Measurements from ENCODE around the gene ZBTB20.

ZBTB20 gene

DNA sequence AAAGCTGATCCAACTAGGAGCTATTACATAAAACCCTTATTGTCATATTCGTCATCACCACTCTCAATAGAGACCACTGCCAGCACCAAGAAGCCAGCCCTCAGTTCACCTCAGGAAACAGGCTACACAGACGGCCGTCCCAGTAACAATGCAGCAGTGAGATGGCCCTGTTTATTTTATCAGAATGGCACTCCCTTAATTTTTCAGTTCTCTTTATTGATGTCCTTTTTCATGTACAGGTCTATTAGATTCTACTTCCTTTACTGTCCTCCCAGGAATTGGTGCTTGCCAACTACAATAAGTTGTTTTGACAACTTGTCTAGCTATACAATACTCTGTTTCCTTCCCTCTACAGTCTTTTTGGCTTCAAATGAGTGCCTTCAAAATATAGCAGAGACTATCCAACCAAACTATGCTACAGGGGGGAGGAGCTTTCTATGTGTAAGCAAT is 272.5 kb downstream of the ZBTB20 start:
- TF ChIP-seq, protein P1, sequence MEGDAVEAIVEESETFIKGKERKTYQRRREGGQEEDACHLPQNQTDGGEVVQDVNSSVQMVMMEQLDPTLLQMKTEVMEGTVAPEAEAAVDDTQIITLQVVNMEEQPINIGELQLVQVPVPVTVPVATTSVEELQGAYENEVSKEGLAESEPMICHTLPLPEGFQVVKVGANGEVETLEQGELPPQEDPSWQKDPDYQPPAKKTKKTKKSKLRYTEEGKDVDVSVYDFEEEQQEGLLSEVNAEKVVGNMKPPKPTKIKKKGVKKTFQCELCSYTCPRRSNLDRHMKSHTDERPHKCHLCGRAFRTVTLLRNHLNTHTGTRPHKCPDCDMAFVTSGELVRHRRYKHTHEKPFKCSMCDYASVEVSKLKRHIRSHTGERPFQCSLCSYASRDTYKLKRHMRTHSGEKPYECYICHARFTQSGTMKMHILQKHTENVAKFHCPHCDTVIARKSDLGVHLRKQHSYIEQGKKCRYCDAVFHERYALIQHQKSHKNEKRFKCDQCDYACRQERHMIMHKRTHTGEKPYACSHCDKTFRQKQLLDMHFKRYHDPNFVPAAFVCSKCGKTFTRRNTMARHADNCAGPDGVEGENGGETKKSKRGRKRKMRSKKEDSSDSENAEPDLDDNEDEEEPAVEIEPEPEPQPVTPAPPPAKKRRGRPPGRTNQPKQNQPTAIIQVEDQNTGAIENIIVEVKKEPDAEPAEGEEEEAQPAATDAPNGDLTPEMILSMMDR (IDR thresholded peaks at IDR 0.05; ENCODE audit: low read depth, low read length), result no peak
- no peaks in the 10 kb centered on the region for H3K36me3 ChIP-seq
- H3K4me1 ChIP-seq, result no peaks in the 10 kb centered on the region
- H3K9me3 ChIP-seq, result no peaks in the 10 kb centered on the region
- H3K27me3 ChIP-seq, result no peaks in the 10 kb centered on the region
- H3K4me3 ChIP-seq (ENCODE audit: low read depth, low read length), result no peak overlapping the region
- no peak for DNase-seq

DNA sequence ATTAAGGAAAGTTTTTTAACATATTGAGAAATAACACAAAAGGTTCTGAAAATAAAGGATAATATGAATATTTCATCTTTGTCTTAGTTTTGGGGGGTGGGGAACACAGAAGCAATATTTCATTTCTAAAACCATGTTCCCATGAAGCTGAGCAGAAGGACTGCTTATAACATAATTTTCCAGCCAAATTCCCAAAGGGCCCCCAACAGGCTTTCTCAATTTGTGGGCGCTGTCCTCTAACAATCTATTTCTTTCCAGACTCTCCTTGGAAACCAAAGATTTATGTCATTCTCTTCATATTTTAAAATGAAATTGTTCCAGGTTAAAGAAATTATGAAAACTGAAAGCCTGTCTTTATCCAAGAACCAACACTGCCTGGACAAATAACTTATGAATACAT is 273.5 kb downstream of the ZBTB20 start:
- no peak overlapping the region for H3K4me3 ChIP-seq (ENCODE audit: low read depth, low read length)
- H3K9me3 ChIP-seq, result no peaks in the 10 kb centered on the region
- TF ChIP-seq, protein P1 (IDR thresholded peaks at IDR 0.05; ENCODE audit: low read depth, low read length), result no peak
- no peaks in the 10 kb centered on the region for H3K36me3 ChIP-seq
- no peak for DNase-seq
- H3K4me1 ChIP-seq, result no peaks in the 10 kb centered on the region
- H3K27me3 ChIP-seq, result no peaks in the 10 kb centered on the region

DNA sequence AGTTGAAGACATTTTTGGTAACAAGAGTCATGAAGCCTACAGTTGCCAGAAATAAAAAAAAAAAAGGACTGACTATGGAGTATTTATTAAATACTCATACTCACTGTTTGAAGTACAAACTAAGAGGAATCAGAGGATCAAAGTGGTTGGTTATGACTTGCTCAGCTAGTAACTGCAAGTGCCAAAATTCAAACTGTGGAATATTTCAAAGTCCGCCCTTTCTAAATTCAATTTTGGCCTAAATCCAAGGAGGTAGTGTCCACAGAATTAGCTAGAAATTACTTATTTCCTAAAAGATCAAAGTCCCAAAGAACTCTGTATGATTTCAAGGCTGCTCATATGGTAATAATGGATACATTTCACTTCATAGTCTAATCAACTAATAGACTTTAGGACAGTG is 274.5 kb downstream of the ZBTB20 start:
- no peak overlapping the region for H3K4me3 ChIP-seq (ENCODE audit: low read depth, low read length)
- H3K27me3 ChIP-seq, result no peaks in the 10 kb centered on the region
- no peak for DNase-seq
- no peaks in the 10 kb centered on the region for H3K9me3 ChIP-seq
- TF ChIP-seq, protein P1 (IDR thresholded peaks at IDR 0.05; ENCODE audit: low read depth, low read length), result no peak
- H3K4me1 ChIP-seq, result no peaks in the 10 kb centered on the region
- H3K36me3 ChIP-seq, result no peaks in the 10 kb centered on the region

DNA sequence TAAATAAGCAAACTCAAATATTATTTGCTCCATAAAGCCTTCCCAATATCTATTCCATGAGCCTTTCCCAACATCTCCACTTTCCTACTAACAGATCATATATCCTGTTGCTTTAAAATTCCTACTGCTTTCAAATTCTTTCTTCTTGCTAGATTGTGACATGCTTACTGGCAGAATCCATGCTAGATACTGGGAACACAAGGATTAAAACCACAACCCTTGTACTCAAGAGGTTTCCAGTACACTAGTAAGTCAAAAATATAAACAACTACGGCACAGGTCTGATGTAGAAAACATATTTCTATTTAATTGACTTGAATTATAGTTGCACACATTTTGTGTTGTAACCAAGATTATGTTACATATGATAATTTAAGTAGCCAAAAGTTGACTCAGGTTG is 275.0 kb downstream of the ZBTB20 start:
- Histone ChIP-seq H3K4me1 (no peaks in the 10 kb centered on the region), H3K4me3 (ENCODE audit: low read depth, low read length) (no peak overlapping the region), H3K36me3 (no peaks in the 10 kb centered on the region), H3K9me3 (no peaks in the 10 kb centered on the region), H3K27me3 (no peaks in the 10 kb centered on the region)
- TF ChIP-seq, protein P1 (IDR thresholded peaks at IDR 0.05; ENCODE audit: low read depth, low read length), result no peak
- DNase-seq, result no peak

DNA sequence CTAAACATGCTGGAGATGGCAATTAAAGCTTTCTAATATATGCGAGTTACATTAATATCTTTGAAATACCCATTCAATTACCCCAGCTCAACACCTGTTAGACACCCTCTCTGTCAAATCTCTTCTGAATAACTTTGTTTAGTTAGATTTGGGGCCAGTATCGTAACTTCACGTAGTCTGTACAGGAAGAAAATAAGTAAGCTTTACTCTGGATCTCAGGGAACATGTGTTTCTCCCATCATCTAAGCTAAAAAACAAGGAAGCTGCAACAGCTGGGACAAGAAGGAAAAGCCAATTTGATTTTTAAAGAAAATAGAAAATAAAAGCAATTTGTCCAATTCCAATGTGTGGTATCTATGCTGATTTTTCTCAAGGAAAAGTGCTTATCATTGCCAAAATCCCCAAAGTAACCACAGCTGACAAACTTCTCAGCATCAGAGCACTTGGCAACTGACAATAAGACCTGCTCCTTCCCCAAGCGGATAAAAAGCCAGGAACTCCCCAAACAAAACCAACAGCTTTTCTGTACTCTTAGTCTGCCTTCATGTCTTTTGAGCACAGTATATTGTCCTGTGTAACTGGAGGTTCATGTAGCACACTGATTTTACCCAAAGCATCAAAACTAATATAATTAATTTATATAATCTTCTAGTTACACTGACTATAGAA is 279.1 kb downstream of the ZBTB20 start:
- Histone ChIP-seq H3K4me3 (ENCODE audit: low read depth, low read length) (no peak overlapping the region), H3K4me1 (no peaks in the 10 kb centered on the region), H3K36me3 (no peaks in the 10 kb centered on the region), H3K9me3 (no peaks in the 10 kb centered on the region), H3K27me3 (no peaks in the 10 kb centered on the region)
- TF ChIP-seq, protein P1 (IDR thresholded peaks at IDR 0.05; ENCODE audit: low read depth, low read length), result no peak
- DNase-seq, result no peak

DNA sequence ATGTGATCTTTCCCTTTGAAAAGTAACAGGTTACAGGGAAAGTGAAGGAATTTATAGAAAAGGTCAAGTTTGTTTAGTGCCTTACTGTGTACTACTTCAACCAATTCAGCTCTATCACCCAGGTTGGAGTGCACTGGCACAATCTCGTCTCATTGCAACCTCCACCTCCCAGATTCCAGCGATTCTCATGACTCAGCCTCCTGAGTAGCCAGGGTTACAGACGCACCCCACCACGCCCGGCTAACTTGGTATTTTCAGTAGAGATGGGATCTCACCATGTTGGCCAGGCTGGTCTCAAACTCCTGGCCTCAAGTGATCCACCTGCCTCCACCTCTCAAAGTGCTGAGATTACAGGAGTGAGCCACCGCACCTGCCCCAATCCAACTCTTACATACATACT is 279.7 kb downstream of the ZBTB20 start:
- TF ChIP-seq, protein P1 (IDR thresholded peaks at IDR 0.05; ENCODE audit: low read depth, low read length), result no peak
- Histone ChIP-seq H3K9me3 (no peaks in the 10 kb centered on the region), H3K27me3 (no peaks in the 10 kb centered on the region), H3K36me3 (no peaks in the 10 kb centered on the region), H3K4me3 (ENCODE audit: low read depth, low read length) (no peak overlapping the region), H3K4me1 (no peaks in the 10 kb centered on the region)
- no peak for DNase-seq
